Prostate gland (tissue), 2 donors: ENCODE results near the gene ADAMTSL2. TPM values are rescaled to one million over a fixed set of nuclear protein-coding genes. Genes with fewer than 3 reads are reported as not detected.

Source experiments
- DNase-seq: peaks from one replicate; pipeline ENCODE4 v3.0.0-alpha.2; 2019; ENCODE audit warnings: low spot score
- H3K27ac ChIP-seq, 2 donors: fragments of 200-600 bp; sonication (generic); 2 replicates each; pipeline ENCODE4 v1.5.1; 2017 to 2019
- H3K27me3 ChIP-seq: fragments of 200-600 bp; sonication (generic); replicated peaks from 2 replicates; pipeline ENCODE4 v1.5.1; 2019; ENCODE audit not compliant: insufficient read depth
- H3K36me3 ChIP-seq, 2 donors: fragments of 200-600 bp; sonication (generic); 1 replicate in 1 of 2; 2 replicates in 1 of 2; pipeline versions ENCODE4 v1.5.1 to v1.8.1; 2017 to 2019
- H3K4me1 ChIP-seq: fragments of 200-600 bp; sonication (generic); replicated peaks from 2 replicates; pipeline ENCODE4 v1.5.1; 2019
- H3K4me3 ChIP-seq, 2 donors: fragments of 200-600 bp; sonication (generic); 2 replicates each; pipeline ENCODE4 v1.5.1; 2017 to 2019
- H3K9me3 ChIP-seq: fragments of 200-600 bp; sonication (generic); 2 replicates; pipeline ENCODE4 v1.5.1; 2017
- POLR2A ChIP-seq: fragments of 450-650 bp; IDR thresholded peaks from one replicate; pipeline ENCODE4 v1.6.1; 2016; ENCODE audit warnings: antibody characterized with exemption, mild to moderate bottlenecking
- POLR2AphosphoS5 ChIP-seq: sonication (generic); formaldehyde crosslinking; IDR thresholded peaks from one replicate; pipeline ENCODE4 v1.6.1; 2017; ENCODE audit warnings: antibody characterized with exemption
- WGBS: methylation state at CpG from one replicate; pipeline ENCODE4 v1.1.5; 2018; 5-methylcytosine and 5-hydroxymethylcytosine counted together
- intact Hi-C: fragments of 100-400 bp; cut with DNase I; formaldehyde crosslinking; loops from one replicate; pipeline ENCODE4 v1.14.2; 2022
- total RNA-seq, 2 donors: library from RNA; depleted of rRNA; stranded (reverse); fragments of >200 nt; gene quantifications; one replicate each; pipeline ENCODE4 v1.1.0, GENCODE V29; 2016
- TF ChIP-seq, protein P1 (sequence below), 4 experiments: fragments of 200-600 bp in 2 of 4; fragments of 450-650 bp in 2 of 4; sonication (generic) in 2 of 4; IDR thresholded peaks; 1 replicate in 3 of 4; 2 replicates in 1 of 4; pipeline ENCODE4 v1.5.1; 2016 to 2019; ENCODE audit warnings: antibody characterized with exemption in 4 of 4, mild to moderate bottlenecking in 2 of 4, moderate library complexity in 2 of 4

ADAMTSL2 gene
- total RNA-seq, 2 donors from 2014 or later = 1.6 to 11.6 TPM

DNA sequence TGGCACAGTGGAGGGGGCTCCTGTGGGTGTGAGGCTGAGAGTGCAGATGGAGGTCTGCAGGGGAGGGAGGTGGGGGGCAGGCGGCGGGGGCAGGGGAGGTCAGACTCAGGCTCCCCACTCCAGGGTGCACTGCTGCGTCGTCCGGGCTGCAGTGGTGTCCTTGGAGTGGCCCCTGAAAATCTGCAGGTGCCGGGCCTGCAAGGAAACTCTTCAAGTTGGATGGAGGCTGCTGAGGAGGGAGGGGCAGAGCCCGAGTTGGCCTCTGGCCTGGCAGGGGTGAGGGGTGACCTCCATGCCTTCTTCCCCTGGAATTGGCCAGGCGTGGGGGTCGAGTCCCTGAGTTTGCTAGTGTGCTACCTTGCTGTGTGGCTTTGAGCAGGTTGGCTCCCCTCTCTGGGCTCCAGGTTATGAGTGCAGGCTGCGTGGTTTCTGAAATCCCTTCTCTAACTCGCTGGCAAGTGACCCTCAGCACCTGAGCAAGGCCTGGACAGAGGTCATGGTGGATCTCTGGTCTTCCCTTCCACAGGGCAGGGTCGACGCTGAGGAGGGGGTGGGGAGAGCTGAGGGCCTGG is 888 bp downstream of the ADAMTSL2 start:
- Histone ChIP-seq H3K4me3 (peak overlapping the region in 1 of 2 donors; percentile 27), H3K9me3 (no peaks in the 10 kb centered on the region), H3K27me3 (no peaks in the 10 kb centered on the region), H3K4me1 (peaks cover 6% of the 10 kb centered on the region), H3K36me3 (no peaks in the 10 kb centered on the region), H3K27ac (no peak overlapping the region)
- no peak for DNase-seq
- intact Hi-C loops = no loop called here
- TF ChIP-seq, protein P1, sequence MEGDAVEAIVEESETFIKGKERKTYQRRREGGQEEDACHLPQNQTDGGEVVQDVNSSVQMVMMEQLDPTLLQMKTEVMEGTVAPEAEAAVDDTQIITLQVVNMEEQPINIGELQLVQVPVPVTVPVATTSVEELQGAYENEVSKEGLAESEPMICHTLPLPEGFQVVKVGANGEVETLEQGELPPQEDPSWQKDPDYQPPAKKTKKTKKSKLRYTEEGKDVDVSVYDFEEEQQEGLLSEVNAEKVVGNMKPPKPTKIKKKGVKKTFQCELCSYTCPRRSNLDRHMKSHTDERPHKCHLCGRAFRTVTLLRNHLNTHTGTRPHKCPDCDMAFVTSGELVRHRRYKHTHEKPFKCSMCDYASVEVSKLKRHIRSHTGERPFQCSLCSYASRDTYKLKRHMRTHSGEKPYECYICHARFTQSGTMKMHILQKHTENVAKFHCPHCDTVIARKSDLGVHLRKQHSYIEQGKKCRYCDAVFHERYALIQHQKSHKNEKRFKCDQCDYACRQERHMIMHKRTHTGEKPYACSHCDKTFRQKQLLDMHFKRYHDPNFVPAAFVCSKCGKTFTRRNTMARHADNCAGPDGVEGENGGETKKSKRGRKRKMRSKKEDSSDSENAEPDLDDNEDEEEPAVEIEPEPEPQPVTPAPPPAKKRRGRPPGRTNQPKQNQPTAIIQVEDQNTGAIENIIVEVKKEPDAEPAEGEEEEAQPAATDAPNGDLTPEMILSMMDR (IDR thresholded peaks at IDR 0.05) = no peak
- TF ChIP-seq POLR2AphosphoS5 (no peak), POLR2A (no peak)
- 61% methylated on average over 13 of the region's 13 CpGs for WGBS

DNA sequence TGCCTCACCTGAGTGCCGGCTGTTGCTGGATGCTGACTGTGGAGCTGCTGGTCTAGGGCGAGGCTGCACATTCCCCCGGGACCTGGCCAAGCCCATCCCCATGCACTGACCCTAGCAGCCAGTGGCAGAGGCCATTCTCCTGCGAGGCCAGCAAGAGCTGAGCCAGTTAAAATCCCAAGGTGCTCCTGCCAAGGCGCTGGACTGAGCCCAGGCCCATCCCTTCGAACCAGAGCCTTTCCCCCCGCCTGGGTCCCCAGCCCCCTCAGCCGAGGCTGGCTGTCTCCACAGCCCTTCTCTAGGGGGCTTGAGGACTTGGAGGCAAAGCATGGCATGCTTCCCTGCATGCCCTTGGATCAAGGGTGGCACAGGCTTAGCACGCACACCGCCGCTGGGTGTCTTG is 1.6 kb downstream of the ADAMTSL2 start:
- Histone ChIP-seq H3K4me1 (peaks cover 6% of the 10 kb centered on the region), H3K9me3 (no peaks in the 10 kb centered on the region), H3K27me3 (no peaks in the 10 kb centered on the region), H3K27ac (no peak overlapping the region), H3K4me3 (no peak overlapping the region), H3K36me3 (no peaks in the 10 kb centered on the region)
- TF ChIP-seq POLR2A = no peak
- no peak for DNase-seq
- intact Hi-C loops = loop anchor here (2.0 kb wide), 1 partner anchor 49 kb away; no protein-coding TSS in a partner anchor
- WGBS = 73% methylated on average over 10 of the region's 11 CpGs

DNA sequence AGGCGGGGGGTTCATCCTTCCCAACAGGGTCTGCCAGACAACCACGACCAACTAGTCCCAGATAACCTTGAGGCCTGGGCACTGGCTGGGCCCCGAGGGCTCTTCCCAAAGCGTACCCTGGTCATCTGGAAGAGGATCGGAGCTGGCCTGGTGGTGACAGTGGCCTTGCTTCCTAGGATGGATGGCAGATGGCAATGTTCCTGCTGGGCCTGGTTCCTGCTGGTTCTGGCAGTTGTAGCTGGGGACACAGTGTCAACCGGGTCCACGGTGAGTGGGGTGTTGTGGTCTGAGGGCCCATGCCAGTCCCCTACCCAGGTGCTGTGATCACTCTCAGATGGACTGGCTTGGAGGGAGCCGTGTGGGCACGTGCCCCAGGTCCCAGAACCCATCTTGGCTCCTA is 2.0 kb downstream of the ADAMTSL2 start:
- H3K36me3 ChIP-seq = no peaks in the 10 kb centered on the region
- intact Hi-C loops = loop anchor here (2.0 kb wide), 1 partner anchor 48 kb away; no protein-coding TSS in a partner anchor
- TF ChIP-seq POLR2AphosphoS5 = no peak
- TF ChIP-seq POLR2A = no peak
- TF ChIP-seq, protein P1 (IDR thresholded peaks at IDR 0.05) = no peak
- DNase-seq = no peak
- peaks cover 6% of the 10 kb centered on the region for H3K4me1 ChIP-seq
- H3K4me3 ChIP-seq = no peak overlapping the region
- H3K27ac ChIP-seq = no peak overlapping the region
- no peaks in the 10 kb centered on the region for H3K27me3 ChIP-seq
- 93% methylated on average over 9 of the region's 9 CpGs for WGBS
- no peaks in the 10 kb centered on the region for H3K9me3 ChIP-seq

DNA sequence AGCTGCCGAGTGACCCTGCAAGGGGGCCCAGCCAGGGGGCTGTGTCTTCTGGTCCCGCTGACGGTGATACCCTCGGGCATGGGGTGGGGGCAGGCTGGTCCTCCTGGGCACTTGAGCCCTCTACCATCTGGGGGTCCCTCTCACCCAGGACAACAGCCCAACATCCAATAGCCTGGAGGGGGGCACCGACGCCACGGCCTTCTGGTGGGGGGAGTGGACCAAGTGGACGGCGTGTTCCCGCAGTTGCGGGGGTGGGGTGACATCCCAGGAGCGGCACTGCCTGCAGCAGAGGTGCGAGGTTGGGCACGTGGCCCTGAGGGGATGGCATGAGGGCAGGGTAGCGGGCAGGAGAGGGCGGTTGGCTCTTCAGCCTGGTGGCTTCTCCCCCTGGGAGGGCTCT is 2.8 kb downstream of the ADAMTSL2 start:
- Histone ChIP-seq H3K27ac (no peak overlapping the region), H3K9me3 (no peaks in the 10 kb centered on the region), H3K36me3 (no peaks in the 10 kb centered on the region), H3K4me1 (peaks cover 6% of the 10 kb centered on the region), H3K4me3 (no peak overlapping the region), H3K27me3 (no peaks in the 10 kb centered on the region)
- TF ChIP-seq POLR2A = no peak
- TF ChIP-seq POLR2AphosphoS5 = no peak
- TF ChIP-seq, protein P1 (IDR thresholded peaks at IDR 0.05) = no peak
- no peak for DNase-seq
- intact Hi-C loops = loop anchor here (2.0 kb wide), 1 partner anchor 48 kb away; no protein-coding TSS in a partner anchor
- 83% methylated on average over 16 of the region's 16 CpGs for WGBS

DNA sequence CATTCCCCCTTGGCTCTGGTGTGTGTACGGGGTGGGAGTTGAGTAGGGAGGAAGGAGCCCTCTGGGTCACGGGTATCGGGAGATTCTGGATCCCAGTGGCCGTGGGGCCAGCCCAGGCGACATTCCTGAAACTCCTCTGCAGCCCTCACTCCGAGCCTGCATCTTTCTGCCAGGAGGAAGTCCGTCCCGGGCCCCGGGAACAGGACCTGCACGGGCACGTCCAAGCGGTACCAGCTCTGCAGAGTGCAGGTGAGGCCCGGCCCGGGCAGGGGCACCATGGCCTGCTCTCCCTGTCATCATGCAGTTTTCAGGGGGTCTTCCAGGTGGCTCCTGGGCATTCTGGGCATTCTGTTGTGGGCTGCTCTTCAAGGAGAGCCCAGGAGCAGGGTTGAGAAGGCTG is 3.7 kb downstream of the ADAMTSL2 start:
- DNase-seq = peak; percentile 55
- Histone ChIP-seq H3K36me3 (no peaks in the 10 kb centered on the region), H3K27ac (no peak overlapping the region), H3K27me3 (no peaks in the 10 kb centered on the region), H3K9me3 (no peaks in the 10 kb centered on the region), H3K4me3 (no peak overlapping the region), H3K4me1 (peaks cover 6% of the 10 kb centered on the region)
- intact Hi-C loops = no loop called here
- TF ChIP-seq POLR2A (no peak), POLR2AphosphoS5 (no peak)
- TF ChIP-seq, protein P1 (IDR thresholded peaks at IDR 0.05) = no peak
- 37% methylated on average over 14 of the region's 14 CpGs for WGBS
